Adrenal gland (tissue), 5 donors: ENCODE results near the gene TAL1.

Experiments used
- POLR2A ChIP-seq, 2 donors: fragments of 450-650 bp; IDR thresholded peaks; one replicate each; pipeline ENCODE4 v1.6.1; 2017; ENCODE audit warnings: antibody characterized with exemption in 2 of 2, mild to moderate bottlenecking in 2 of 2, moderate library complexity in 1 of 2
- TF ChIP-seq, protein P1 (sequence below), 6 experiments: fragments of 450-650 bp in 4 of 6; fragments of 200-600 bp in 2 of 6; sonication (generic) in 1 of 6; IDR thresholded peaks; 1 replicate in 5 of 6; 2 replicates in 1 of 6; pipeline versions ENCODE4 v1.5.1 to v1.8.0; 2016 to 2021; ENCODE audit warnings: antibody characterized with exemption in 6 of 6, mild to moderate bottlenecking in 2 of 6, moderate library complexity in 1 of 6
- donor health status: DM: no; HTN: no; CAD: no.

DNA sequence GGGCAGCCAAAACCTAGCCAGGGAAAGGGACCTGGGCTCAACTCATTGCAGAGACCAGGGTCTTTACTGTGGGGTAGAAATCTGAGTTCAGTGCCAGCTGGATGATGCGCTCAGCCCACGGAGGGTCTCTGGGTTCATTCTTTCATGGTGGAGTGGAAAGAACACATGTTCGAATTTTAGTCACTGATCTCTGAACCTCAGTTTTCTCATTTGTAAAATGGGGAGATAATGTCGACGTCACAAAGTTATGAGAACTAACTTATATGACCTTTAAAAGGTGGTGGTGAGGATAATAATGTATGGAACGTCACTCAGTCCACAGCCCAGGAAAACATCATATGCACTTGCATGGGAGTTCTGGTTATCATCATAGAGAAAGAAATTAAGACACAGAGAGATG, 1.2 kb upstream of the TAL1 start:
- TF ChIP-seq, protein P1, sequence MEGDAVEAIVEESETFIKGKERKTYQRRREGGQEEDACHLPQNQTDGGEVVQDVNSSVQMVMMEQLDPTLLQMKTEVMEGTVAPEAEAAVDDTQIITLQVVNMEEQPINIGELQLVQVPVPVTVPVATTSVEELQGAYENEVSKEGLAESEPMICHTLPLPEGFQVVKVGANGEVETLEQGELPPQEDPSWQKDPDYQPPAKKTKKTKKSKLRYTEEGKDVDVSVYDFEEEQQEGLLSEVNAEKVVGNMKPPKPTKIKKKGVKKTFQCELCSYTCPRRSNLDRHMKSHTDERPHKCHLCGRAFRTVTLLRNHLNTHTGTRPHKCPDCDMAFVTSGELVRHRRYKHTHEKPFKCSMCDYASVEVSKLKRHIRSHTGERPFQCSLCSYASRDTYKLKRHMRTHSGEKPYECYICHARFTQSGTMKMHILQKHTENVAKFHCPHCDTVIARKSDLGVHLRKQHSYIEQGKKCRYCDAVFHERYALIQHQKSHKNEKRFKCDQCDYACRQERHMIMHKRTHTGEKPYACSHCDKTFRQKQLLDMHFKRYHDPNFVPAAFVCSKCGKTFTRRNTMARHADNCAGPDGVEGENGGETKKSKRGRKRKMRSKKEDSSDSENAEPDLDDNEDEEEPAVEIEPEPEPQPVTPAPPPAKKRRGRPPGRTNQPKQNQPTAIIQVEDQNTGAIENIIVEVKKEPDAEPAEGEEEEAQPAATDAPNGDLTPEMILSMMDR (IDR thresholded peaks at IDR 0.05), result no peak
- no peak for TF ChIP-seq POLR2A (IDR thresholded peaks at IDR 0.05)
